HG03354 (cell line): ENCODE measurements around the gene ZSCAN20.

ENCODE experiments used
- ATAC-seq: cut with Tn5 transposase; IDR thresholded peaks from one replicate; pipeline ENCODE4 v1.9.1; 2021; ENCODE audit warnings: mild to moderate bottlenecking; ENCODE audit not compliant: unreplicated experiment, poor library complexity, severe bottlenecking

ZSCAN20 gene

GRCh38 chr1:33519240-33519884 is 46.9 kb downstream of the ZSCAN20 start:
- no peak for ATAC-seq

GRCh38 chr1:33524586-33524985 is 52.1 kb downstream of the ZSCAN20 start:
- no peak for ATAC-seq

- no peak for ATAC-seq
Measured at GRCh38 chr1:33527934-33528333, 55.5 kb downstream of the ZSCAN20 start.

GRCh38 chr1:33529957-33530356 is 57.5 kb downstream of the ZSCAN20 start:
- ATAC-seq: no peak

GRCh38 chr1:33532250-33532649 is 59.8 kb downstream of the ZSCAN20 start:
- ATAC-seq: no peak

DNA sequence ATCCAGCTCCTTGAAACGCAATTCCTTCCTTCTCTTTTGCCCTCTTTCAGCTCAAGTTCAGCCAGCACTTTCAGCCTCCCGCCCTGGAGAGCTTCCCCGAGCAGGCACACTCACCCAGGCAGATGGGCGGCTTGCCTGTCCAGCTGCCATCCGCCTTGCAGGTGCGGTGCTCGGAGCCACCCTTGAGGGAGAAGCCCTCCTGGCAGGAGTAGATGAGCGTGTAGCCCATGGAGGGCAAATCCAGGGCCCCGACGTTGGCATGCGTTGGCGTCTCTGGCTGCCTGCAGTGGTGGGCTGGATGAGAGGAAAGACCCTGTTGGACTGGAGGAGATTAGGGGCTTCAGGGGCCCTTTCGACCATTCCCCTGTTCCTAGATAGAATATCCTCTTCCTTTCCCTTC is 60.5 kb downstream of the ZSCAN20 start:
- ATAC-seq: no peak

DNA sequence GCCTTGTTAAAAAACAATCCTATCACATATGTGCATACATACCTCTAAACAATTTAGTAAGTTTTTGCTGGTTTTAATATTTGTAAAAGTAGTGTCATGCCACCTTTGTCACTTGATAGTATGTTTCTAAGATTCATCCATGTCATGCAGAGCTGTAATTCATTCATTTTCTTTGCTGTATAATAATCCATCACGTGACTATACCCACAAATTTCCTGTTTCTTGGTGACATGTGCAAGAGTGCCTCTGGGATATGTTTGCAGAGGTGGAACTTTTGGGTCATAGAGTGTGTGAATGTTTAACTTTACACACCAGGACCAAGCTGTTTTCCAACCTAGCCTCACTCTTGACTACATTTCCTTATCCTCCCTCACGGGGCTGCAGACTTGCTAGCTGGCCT is 62.9 kb downstream of the ZSCAN20 start:
- ATAC-seq: no peak

DNA sequence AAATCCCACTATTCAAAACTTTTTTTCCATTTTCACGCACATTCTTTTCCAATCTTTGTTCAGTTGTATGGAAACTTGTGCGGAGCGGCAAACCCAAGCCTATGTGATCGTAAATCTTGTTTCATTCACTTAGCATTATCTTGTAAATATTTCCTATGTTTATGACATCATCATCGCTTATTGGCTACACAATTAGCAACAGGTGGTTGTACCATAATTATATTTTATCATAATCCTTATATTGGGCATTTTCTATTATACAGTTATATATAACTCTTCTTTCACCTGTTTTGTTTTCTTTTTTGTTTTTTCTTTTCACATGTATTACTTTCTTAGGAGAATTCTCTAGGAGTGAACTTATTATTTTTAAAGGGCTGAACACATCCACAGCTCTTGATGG is 65.4 kb downstream of the ZSCAN20 start:
- ATAC-seq: no peak

- ATAC-seq: no peak
Measured at GRCh38 chr1:33541966-33542365, 69.5 kb downstream of the ZSCAN20 start.
